Thyroid gland (tissue), 4 donors: Measurements from ENCODE around the gene BTBD16.

Experiments
- POLR2A ChIP-seq, 2 donors: fragments of 450-650 bp; IDR thresholded peaks; one replicate each; pipeline ENCODE4 v1.6.1; 2017; ENCODE audit warnings: antibody characterized with exemption in 2 of 2, mild to moderate bottlenecking in 2 of 2, moderate library complexity in 1 of 2
- TF ChIP-seq, protein P1 (sequence below), 6 experiments: fragments of 200-600 bp in 3 of 6; fragments of 450-650 bp in 3 of 6; sonication (generic) in 3 of 6; IDR thresholded peaks; one replicate each; pipeline ENCODE4 v1.5.1; 2016 to 2019; ENCODE audit warnings: antibody characterized with exemption in 6 of 6, mild to moderate bottlenecking in 2 of 6, inconsistent platforms in 1 of 6, moderate library complexity in 1 of 6

GRCh38 chr10:122255509-122256301, 15.4 kb upstream of the BTBD16 start:
- no peak for TF ChIP-seq POLR2A (IDR thresholded peaks at IDR 0.05)
- TF ChIP-seq, protein P1, sequence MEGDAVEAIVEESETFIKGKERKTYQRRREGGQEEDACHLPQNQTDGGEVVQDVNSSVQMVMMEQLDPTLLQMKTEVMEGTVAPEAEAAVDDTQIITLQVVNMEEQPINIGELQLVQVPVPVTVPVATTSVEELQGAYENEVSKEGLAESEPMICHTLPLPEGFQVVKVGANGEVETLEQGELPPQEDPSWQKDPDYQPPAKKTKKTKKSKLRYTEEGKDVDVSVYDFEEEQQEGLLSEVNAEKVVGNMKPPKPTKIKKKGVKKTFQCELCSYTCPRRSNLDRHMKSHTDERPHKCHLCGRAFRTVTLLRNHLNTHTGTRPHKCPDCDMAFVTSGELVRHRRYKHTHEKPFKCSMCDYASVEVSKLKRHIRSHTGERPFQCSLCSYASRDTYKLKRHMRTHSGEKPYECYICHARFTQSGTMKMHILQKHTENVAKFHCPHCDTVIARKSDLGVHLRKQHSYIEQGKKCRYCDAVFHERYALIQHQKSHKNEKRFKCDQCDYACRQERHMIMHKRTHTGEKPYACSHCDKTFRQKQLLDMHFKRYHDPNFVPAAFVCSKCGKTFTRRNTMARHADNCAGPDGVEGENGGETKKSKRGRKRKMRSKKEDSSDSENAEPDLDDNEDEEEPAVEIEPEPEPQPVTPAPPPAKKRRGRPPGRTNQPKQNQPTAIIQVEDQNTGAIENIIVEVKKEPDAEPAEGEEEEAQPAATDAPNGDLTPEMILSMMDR (IDR thresholded peaks at IDR 0.05) = no peak
